GM12865 (cell line): ENCODE measurements around the gene ATP8A2.

Source experiments
- DNase-seq: peaks from one replicate; pipeline ENCODE4 v3.0.0; 2010; ENCODE audit warnings: low read depth
- H3K4me3 ChIP-seq: 2 replicates; pipeline ENCODE4 v1.5.1; 2011; ENCODE audit warnings: mild to moderate bottlenecking, low read depth, low read length, control low read depth
- TF ChIP-seq, protein P1 (sequence below): IDR thresholded peaks from 2 replicates; pipeline ENCODE4 v1.5.1; 2011; ENCODE audit warnings: low read length, control low read depth, low read depth, inconsistent platforms; ENCODE audit not compliant: insufficient read depth; ENCODE audit errors: missing control alignments

ATP8A2 gene

DNA sequence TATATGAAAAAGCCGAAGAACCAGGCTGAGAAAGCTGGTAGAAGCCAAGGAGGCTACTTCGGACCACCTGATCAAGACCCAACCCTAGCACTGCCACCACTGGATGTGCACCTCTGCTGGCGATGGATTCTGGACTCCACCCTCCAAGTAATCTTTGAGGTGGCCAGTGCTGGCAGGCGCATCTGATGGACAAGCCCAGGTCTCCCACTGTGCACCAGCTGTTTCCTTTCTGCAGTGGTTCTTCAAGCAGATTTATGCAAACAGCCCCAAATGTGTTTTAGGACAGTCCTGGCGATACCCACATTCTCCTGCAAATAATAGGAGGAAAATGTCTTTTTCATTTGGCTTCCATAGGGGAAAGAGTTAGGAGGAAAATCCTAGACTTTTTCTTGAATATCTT is 507.7 kb downstream of the ATP8A2 start:
- no peak overlapping the region for H3K4me3 ChIP-seq
- DNase-seq = no peak
- TF ChIP-seq, protein P1, sequence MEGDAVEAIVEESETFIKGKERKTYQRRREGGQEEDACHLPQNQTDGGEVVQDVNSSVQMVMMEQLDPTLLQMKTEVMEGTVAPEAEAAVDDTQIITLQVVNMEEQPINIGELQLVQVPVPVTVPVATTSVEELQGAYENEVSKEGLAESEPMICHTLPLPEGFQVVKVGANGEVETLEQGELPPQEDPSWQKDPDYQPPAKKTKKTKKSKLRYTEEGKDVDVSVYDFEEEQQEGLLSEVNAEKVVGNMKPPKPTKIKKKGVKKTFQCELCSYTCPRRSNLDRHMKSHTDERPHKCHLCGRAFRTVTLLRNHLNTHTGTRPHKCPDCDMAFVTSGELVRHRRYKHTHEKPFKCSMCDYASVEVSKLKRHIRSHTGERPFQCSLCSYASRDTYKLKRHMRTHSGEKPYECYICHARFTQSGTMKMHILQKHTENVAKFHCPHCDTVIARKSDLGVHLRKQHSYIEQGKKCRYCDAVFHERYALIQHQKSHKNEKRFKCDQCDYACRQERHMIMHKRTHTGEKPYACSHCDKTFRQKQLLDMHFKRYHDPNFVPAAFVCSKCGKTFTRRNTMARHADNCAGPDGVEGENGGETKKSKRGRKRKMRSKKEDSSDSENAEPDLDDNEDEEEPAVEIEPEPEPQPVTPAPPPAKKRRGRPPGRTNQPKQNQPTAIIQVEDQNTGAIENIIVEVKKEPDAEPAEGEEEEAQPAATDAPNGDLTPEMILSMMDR = no peak

DNA sequence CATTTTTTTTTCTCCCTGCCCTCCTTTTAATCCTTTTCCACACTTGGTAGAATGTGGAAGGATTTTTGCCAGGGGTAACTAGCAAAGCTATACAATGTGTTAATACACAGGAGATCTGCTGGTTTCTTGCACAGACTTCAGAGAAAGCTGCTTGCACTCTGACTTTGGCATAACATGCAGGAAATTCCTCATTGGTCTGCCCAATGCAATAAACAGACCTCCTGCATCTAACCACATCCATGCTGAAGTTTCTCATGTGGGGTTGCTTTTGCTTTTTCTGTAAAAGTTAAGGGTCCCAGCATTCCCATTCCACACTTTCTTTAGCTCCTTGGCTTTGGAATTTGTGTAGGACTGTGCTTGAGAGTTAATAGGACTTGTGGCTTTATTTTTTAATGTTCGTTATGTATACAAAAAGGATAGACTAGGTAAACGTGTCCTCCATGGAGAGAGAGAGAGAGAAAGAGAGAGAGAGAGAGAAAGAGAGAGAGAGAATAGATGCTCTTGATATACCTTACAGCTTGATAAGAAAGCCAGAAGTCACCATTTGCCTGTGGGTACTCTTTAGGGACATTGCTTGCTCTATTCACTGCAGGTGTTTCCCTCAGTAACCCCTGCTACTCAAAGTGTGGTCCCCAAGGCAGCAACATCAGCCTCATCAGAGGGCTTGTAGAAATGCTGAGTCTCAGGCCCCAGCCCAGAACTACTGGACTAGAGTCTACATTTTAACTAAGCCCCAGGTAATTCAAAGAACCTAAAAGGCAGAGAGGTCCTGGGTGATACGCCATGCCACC is 509.6 kb downstream of the ATP8A2 start:
- H3K4me3 ChIP-seq = no peak overlapping the region
- DNase-seq = no peak
- TF ChIP-seq, protein P1 = no peak

DNA sequence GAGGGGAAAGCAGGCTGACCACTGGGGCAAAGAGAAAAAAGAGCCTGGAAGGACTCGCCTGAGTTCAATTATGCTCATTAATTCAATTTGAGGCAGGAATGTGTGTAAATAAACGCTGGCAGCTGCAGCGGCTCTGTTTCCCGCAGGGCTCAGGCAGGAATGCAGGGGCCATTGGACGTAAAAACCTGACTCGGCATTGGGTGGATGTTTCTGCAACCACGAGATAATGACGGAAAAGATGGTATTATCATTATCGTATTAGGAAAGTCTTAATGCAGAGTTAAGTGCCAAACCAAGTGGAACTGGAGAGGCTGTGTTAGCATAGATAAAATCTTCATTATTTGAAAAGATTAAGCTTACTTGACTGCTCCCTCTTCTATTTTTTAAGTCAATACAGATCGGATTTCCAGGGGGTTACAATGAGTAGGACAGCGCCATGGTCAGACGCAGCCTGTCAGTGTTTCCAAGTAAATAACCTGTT is 510.2 kb downstream of the ATP8A2 start:
- H3K4me3 ChIP-seq = no peak overlapping the region
- no peak for DNase-seq
- TF ChIP-seq, protein P1 = no peak

DNA sequence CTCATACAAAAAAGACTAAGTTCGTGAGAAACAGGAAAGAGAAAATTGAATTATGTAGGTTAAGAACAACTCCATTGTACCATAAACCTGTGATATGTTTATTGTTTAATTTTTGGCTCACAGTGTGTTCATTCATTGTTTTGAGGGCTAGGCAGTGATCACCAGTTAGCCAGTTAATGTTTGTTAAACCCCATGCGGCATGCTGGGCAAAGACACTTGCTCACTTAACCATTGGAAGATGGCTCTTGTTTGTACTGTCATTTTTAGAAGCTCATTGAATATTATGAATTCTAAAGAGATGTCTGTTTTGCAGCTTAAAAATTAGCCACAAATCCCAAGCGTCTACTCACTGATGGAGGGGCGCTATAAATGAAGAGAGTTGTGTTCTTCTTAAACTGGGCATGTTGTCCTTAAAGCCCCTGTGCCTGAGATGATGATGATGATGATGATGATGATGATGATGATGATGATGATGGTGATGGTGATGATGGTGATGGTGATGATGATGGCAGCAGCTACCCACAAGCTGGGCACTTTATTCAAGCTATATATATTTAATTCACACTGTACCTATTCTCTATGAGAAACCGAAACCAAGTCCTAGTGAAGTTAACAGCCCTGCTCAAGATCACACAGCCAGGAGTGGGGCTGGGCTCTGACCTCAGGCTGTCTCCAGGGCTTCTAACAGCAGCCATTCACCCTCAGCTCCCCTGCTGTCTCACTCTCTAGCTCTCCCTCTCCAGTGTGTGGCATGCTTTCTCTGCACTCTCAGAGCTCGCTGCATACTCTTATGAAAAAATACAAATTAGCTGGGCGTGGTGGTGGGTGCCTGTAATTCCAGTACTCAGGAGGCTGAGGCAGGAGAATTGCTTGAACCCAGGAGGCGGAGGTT is 510.9 kb downstream of the ATP8A2 start:
- TF ChIP-seq, protein P1 = no peak
- no peak overlapping the region for H3K4me3 ChIP-seq
- no peak for DNase-seq

DNA sequence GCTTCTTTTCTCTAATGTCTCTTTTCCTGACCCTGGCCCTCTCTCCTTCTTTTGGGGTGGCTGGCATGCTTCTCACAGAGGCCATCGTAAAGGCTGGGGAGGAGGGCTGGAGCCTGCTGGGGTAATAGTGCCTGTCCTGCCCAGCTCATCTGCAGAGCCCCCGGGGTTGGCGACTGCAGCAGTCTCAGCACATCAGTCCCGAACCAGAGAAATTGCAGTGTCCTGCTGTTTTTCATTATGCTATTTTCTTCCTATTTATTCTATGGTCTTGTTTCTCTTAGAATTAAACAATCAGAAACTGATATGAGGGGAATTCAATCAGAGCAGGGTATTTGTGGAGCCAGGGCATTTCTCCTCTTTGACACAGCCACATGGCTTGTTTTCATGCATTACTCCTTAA is 513.6 kb downstream of the ATP8A2 start:
- H3K4me3 ChIP-seq = no peak overlapping the region
- TF ChIP-seq, protein P1 = no peak
- no peak for DNase-seq

DNA sequence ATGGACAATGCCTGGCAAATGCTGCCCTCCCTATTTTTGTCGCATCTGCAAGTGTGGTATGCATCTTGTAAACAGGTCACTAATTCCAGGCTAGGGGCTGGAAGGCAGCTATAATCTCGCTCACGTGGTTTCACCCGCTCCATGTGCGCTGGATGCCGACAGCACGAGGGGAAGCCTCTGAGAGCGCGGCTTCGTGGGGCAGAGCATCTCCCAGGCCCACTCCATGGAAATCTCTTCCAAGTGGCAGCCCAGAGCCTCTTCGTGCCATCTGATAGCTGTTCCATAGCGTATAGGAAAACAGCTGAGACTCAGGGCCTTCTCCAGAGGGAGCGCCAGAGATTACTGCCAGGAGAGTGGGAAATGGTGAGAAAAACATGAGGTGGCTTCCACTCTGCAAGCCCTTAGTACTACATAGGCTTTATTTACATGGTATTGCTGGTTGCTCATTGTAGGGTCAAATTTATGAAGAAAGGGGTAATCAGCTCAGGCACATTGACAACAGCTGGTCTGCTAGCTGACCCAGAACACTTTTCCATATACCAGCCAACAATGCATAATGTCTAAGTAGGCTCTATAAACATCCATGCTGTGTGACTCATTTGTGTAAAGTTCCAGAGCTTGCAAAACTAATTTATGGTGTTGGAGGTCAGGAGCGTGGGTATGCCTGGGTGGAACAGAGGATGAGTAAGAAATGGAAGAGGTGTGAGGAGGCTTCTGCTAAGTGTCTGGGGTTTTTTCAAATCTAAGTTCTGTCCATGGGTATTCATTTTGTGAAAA is 514.9 kb downstream of the ATP8A2 start:
- no peak overlapping the region for H3K4me3 ChIP-seq
- no peak for DNase-seq
- TF ChIP-seq, protein P1 = no peak
